ENCODE data around the gene GRIN3A.

GRIN3A gene

GRCh38 chr9:101705135-101705661 lies 33.2 kb downstream of the GRIN3A start:
- peak; percentile 87 for DNase-seq

GRCh38 chr9:101702257-101702656 lies 36.2 kb downstream of the GRIN3A start:
- no peak for DNase-seq

GRCh38 chr9:101693546-101694336 lies 44.7 kb downstream of the GRIN3A start:
- no peak for DNase-seq

GRCh38 chr9:101691657-101692056 lies 46.8 kb downstream of the GRIN3A start:
- no peak for DNase-seq

GRCh38 chr9:101689039-101689438 lies 49.4 kb downstream of the GRIN3A start:
- no peak for DNase-seq

- no peak for DNase-seq
Measured at GRCh38 chr9:101684665-101685064, 53.8 kb downstream of the GRIN3A start.

GRCh38 chr9:101683236-101683635 lies 55.2 kb downstream of the GRIN3A start:
- DNase-seq: no peak

- no peak for DNase-seq
Measured at GRCh38 chr9:101677861-101678260, 60.6 kb downstream of the GRIN3A start.

- no peak for DNase-seq
Measured at GRCh38 chr9:101675341-101675740, 63.1 kb downstream of the GRIN3A start.

- peak; percentile 14 to 27 for DNase-seq
Measured at GRCh38 chr9:101674165-101674564, 64.3 kb downstream of the GRIN3A start.

- no peak for DNase-seq
Measured at GRCh38 chr9:101673642-101674041, 64.8 kb downstream of the GRIN3A start.

GRCh38 chr9:101671567-101671966 lies 66.9 kb downstream of the GRIN3A start:
- no peak for DNase-seq

- no peak for DNase-seq
Measured at GRCh38 chr9:101668421-101668820, 70.0 kb downstream of the GRIN3A start.

- no peak for DNase-seq
Measured at GRCh38 chr9:101664453-101664852, 74.0 kb downstream of the GRIN3A start.

- DNase-seq: no peak
Measured at GRCh38 chr9:101652601-101653175, 85.8 kb downstream of the GRIN3A start.

- no peak for DNase-seq
Measured at GRCh38 chr9:101650142-101650541, 88.3 kb downstream of the GRIN3A start.

- no peak for DNase-seq
Measured at GRCh38 chr9:101648493-101648892, 90.0 kb downstream of the GRIN3A start.

GRCh38 chr9:101639785-101640665 lies 98.4 kb downstream of the GRIN3A start:
- DNase-seq: no peak

- no peak for DNase-seq
Measured at GRCh38 chr9:101639311-101639710, 99.1 kb downstream of the GRIN3A start.

- no peak for DNase-seq
Measured at GRCh38 chr9:101636247-101636646, 102.2 kb downstream of the GRIN3A start.

GRCh38 chr9:101635473-101635872 lies 103.0 kb downstream of the GRIN3A start:
- DNase-seq: no peak

GRCh38 chr9:101634741-101635409 lies 103.6 kb downstream of the GRIN3A start:
- DNase-seq: no peak

- no peak for DNase-seq
Measured at GRCh38 chr9:101632611-101633010, 105.8 kb downstream of the GRIN3A start.

Data from Kasumi-1 (cell line).